Fibroblast of pulmonary artery (primary cell): Measurements from ENCODE around the gene STX7.

Source experiments
- DNase-seq: peaks from one replicate; pipeline ENCODE4 v3.0.0-alpha.2; 2010; ENCODE audit warnings: low read depth
- H3K4me3 ChIP-seq: replicated peaks from 2 replicates; pipeline ENCODE4 v1.5.1; 2011; ENCODE audit warnings: low read depth, mild to moderate bottlenecking, control low read depth, low read length, moderate library complexity
- TF ChIP-seq, protein P1 (sequence below): IDR thresholded peaks from 2 replicates; pipeline ENCODE4 v1.5.1; 2011; ENCODE audit warnings: mild to moderate bottlenecking, control low read depth, low read length, inconsistent platforms; ENCODE audit errors: missing control alignments

STX7 gene

DNA sequence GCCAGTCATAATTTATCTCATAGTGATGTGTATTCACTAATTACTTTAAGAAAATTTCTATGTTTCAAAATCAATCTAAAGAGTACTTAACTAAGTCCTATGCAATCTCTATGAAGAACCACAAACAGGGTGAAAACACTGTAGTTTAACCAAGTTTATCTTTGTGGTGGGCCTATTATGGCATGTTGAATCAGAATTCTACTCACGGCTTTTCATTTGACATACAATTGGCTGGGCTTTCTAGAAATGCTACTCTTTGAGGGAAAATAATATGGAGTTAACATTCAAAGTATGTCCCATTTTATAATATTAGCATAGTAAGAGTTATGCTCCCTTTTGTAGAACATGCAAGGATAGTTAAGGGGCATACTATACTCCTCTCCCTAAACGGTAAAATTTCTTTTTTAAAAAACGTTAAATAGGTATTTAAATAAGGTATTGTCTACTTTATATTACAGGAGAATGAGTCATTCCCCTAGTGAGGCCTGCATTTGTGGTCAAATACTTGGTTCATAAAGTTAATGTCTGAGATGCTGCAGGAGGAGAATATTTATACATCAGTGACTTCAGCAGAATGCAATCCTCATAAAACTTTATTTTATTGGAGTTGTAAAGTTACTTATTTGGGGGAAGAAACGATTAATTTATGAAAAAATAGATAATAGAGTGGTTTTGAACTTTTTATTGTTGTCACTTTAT is 113.4 kb downstream of the STX7 start:
- TF ChIP-seq, protein P1, sequence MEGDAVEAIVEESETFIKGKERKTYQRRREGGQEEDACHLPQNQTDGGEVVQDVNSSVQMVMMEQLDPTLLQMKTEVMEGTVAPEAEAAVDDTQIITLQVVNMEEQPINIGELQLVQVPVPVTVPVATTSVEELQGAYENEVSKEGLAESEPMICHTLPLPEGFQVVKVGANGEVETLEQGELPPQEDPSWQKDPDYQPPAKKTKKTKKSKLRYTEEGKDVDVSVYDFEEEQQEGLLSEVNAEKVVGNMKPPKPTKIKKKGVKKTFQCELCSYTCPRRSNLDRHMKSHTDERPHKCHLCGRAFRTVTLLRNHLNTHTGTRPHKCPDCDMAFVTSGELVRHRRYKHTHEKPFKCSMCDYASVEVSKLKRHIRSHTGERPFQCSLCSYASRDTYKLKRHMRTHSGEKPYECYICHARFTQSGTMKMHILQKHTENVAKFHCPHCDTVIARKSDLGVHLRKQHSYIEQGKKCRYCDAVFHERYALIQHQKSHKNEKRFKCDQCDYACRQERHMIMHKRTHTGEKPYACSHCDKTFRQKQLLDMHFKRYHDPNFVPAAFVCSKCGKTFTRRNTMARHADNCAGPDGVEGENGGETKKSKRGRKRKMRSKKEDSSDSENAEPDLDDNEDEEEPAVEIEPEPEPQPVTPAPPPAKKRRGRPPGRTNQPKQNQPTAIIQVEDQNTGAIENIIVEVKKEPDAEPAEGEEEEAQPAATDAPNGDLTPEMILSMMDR, result no peak
- DNase-seq, result peak; percentile 34
- H3K4me3 ChIP-seq, result no peak overlapping the region
